GM12891 (cell line): ENCODE results near the gene PAIP2.

Experiments used
- POLR2A ChIP-seq: IDR thresholded peaks from 2 replicates; pipeline ENCODE4 v1.6.1; 2011; ENCODE audit warnings: low read depth, low read length, control low read depth
- POLR2AphosphoS5 ChIP-seq: IDR thresholded peaks from 2 replicates; pipeline ENCODE4 v1.6.1; 2011; ENCODE audit warnings: low read depth, low read length, control low read depth
- POU2F2 ChIP-seq: IDR thresholded peaks from 2 replicates; pipeline ENCODE4 v1.6.1; 2011; ENCODE audit warnings: low read depth, mild to moderate bottlenecking, control low read depth, low read length, moderate library complexity
- SPI1 ChIP-seq: IDR thresholded peaks from 2 replicates; pipeline ENCODE4 v1.6.1; 2011; ENCODE audit warnings: low read depth, low read length, control low read depth
- TAF1 ChIP-seq: IDR thresholded peaks from 2 replicates; pipeline ENCODE4 v1.6.1; 2011; ENCODE audit warnings: low read depth, low read length, control low read depth

GRCh38 chr5:139394654-139395566, 53.3 kb downstream of the PAIP2 start, which contains the start of gene PROB1:
- TF ChIP-seq POLR2A (no peak), POLR2AphosphoS5 (no peak), TAF1 (no peak), SPI1 (no peak), POU2F2 (no peak)
